DMS79 treated with DMSO at 0.1 percent for 48 hours (cell line): ENCODE results near the gene C1orf105.
"Not testable (repeated sequence)": the region's sequence is repeated elsewhere in the genome, so short reads cannot be mapped to it uniquely, and the experiment has no call there.

Experiments used
- DNase-seq: peaks from one replicate; lab custom pipeline; 2025; lab: John Stamatoyannopoulos, UW

Gene C1orf105, protein sequence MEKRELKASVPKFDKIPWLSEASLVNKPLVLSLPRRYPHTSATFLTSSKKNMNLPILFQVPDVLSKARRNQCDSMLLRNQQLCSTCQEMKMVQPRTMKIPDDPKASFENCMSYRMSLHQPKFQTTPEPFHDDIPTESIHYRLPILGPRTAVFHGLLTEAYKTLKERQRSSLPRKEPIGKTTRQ

DNA sequence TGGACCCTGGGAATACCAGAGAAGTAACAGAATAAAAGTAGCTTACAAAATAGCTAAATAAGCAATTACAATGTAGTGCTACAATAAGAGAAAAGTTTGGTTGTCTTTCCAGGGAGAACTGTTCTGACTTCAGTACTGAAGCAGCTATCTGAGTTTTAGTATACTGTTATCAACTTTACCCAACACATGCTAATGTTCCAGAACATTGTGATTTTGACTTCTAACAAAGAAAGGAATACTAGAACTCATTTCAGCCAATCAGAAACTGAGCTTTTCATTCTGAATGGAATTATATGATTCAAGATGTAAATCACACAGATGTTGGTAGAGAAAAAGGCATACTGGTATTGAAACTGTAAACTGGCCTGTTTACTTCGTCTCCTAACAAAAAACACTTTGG, at the start of gene C1orf105:
TSS of gene C1orf105 (plus strand) at position 301 of the 400 bp plus-strand sequence. CDS start 201 bp downstream, outside the sequence.
- no peak for DNase-seq

DNA sequence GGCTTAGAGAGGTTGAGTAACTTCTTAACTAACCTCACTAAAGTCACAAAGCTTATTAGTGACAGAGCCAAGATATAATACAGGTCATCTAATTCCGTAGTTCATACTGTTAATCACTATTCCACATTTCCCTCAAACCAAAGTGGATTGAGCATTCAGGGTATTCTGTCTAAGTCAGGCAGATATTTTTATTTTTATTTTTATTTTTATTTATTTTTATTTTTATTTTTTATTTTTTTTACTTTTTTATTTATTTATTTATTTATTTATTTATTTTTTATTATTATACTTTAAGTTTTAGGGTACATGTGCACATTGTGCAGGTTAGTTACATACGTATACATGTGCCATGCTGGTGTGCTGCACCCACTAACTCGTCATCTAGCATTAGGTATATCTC, 48.8 kb upstream of the C1orf105 start:
- DNase-seq = not testable (repeated sequence)

DNA sequence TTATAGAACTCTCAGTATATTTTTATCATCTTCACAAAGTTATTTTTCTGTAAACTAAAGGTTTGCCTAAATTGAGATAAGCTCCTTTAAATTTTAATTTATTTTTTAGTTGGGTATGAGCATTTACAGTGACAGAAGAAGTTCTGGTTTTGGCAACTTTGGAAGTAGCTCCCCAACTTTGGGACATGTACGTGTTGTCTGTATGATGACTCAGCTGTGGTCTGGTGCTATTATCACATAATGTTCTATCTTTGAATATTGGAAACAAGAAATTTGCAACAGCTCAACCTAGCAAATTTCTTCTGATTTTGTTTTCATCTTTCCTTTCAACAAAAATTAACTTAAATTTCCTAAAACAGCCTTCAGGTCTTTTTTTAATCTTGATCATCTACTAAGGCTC, 46.6 kb upstream of the C1orf105 start:
- DNase-seq = no peak

DNA sequence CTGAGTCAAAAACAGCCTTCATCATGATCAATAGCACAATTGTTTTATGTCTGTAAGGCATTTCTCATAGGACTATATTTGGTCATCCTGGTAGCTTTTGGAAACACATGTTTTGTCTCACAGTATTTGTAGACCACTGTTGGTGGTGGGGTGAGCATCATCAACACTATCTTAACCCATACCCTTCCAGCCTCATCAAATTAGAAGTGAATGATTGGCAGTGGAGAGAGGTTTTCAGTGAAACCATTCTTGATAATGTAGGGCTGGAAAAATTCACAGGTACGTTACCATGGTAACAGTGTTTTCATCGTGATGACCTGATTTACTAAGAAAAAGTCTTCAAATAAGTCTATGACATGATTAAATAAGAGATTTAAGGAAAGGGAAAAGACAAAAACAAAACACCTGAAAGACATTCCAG, 45.3 kb upstream of the C1orf105 start:
- no peak for DNase-seq

DNA sequence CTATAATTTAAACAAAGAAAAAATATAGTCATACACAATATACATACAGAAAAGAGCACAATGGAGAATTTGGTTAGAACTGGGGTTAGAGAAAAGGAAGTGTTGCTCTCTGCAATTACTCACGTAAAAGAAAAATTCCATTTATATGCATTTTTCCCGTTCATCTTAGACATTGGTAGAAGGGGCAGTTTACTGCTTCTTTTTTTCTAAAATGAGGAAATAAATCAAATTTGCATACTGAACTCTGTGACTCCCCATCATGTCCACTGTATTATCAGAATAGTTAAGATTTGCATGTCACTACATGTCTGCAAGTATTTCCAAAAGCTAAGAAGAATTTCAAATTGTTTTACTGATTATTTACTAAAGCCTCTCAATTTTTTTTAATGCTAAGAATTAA, 44.1 kb upstream of the C1orf105 start:
- no peak for DNase-seq

DNA sequence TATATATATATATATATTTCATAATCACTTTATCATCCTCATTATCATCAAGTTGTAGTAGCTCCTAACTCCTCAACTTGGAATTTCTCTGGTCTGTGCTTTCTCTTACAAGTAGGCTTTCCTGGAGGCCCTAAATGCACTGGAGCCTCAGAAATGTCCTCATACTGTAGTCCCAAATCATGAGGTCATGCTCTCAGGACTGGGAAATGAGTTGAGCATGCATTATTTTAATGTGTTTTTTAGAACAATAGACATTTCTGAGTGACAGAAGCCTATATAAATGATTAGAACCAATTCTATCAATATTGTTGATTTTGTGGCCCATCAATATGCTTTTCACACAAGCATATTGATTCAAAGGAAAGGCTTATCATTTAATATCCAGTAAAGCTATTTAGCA, 42.9 kb upstream of the C1orf105 start:
- DNase-seq = no peak

DNA sequence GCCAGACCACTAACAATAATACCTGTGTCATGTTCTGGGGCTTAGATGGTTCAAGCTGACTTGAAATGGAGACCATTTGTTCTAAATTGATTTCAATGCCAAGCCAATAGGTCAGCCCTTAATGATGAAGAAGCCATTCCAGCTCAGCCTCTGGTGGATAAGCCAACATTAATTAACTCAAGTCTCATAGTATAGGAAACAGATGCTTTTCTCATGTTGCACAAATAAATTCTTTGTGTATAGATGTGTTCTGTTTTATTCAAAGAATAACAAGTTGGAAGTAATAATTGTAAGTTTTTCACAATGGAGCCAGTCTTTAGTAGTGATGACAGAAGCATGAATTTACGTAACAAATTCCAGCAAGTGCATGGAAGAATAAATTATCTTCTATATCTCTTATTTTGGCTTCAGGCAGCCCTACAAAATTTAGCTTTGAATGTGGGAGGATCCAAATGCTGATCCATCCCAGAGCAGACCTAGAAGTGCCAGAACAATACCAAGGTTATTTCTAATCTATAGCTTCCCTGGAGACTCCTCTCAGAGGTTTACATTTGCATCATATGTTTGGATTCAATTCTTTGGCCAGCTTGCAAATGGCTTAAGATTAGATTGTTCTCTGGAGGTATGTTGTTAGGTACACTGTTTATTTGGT, 42.2 kb upstream of the C1orf105 start:
- DNase-seq = no peak

DNA sequence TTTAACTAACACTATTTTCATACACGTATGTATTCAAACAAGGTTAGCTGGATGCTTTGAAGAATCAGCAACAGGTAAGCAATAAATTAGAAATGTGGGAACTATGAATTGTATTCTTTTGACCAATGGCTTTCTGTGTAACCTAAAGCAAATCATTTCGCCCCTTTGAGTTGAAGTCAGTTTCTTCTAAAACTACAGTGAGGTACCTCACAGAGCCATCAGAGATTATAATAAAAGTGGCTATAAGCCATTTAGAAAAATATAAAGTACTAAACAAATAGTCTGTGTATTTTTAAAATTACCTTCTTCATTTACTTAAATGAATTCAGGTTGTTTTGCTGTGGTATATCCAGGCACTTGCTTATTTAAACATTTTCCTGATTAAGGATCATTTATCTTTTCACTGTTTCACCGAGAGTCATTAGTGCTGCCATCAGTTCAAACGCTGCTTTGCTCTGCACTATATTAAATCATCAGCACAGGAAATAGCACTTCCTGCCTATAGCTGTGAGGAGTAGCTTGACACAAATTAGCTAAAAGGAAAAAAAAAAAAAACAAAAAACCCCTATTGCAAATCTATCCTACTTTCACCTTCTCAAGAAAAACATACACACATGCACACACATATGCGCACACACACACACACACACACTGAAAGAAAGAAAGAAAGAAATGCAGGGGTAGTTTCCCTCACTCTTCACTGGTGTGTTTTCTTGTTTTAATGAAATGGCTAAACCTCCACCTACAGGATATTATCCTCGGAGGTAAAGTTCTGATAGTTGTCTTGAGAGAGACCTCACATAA, 39.8 kb upstream of the C1orf105 start:
- DNase-seq = no peak

DNA sequence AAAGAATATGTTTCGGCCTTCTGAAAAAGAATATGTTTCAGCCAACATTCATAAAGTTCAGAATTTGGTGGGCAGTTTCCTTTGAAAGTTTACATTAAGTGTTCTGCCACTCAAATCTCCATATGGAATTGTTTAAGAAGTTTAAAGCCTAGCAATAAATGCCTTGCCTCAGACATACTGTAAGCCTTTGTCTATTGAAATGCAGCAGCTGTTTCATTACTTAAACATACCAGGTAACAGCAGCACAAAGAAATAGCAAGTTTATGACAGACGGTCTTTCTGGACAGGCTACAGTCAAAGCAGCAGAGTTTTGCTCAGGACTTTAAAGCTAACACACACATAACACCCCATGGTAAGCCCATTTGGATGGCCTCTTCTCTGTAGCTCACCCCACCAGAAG, 38.5 kb upstream of the C1orf105 start:
- DNase-seq = no peak

DNA sequence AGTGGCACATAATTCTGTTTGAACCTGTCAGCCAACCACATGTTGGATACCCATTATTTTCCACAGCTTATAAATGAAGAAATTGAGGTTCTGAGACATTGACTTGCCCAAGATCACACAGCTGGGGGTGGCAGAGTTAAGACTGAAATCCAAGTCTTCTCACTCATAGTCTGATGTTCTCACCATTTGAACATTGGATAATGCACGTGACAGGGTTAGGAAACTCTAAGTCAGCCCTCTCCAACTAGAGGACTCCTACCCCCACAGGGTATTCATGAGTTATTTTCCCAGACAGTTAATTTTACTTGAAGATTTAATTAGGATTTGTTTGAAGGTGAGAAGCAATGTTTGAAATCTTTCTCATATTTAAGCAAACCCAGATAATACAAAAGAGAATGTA, 38.1 kb upstream of the C1orf105 start:
- DNase-seq = no peak

DNA sequence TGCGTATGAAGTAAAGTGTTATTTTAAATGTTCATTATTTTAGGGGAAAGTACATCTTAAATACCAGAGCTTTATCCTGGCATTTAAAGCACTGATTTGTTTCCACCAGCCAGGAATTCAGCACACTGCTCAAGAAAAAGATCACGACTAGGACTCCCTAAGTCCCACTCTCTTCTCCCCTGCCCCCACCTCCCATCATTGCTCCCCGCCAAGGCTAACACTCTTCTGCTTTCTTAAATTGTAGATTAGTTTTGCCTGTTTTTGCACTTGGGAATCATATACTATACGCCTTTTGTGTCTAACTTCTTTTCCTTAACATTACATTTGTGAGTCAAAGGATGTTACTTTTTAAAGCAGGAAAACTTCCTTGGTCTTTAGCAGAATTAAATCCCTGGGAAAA, 37.5 kb upstream of the C1orf105 start:
- DNase-seq = no peak

DNA sequence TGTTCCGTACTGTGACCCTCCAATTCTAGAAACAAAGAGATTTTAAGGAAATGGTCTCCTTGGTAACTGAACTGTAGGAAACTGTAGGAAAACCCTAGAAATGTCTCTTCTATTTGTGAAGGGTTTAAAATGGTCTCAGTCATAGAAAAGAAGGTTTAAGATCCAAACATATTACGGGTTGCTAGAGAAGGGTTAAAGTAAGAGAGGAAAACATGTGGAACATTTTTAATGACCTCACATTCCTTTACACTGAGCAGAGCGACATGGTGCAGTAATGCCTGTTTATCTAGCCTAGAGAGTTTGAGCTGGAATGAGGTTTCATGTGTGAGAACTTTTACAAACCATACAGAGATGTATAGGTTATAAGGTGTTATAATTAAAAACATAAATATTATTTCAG, 36.9 kb upstream of the C1orf105 start:
- no peak for DNase-seq

DNA sequence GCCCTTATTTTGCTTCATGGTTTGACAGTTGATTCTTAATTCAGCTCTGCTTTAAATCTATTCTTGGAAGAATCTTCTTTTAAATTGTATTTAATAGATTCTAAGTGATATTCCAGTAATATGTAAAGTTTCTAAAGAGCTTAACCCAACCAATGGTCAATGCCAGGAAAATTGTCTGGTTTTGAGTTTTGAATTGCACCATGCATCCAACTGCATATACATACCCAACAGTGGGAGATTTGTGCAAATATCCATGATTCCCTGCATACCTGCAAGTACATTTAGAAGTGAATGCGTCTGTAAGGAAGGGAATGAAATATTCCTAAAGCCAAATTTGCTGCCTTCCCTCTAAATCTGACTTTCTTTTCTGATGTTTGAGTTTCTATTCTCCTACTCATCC, 35.8 kb upstream of the C1orf105 start:
- DNase-seq = no peak

DNA sequence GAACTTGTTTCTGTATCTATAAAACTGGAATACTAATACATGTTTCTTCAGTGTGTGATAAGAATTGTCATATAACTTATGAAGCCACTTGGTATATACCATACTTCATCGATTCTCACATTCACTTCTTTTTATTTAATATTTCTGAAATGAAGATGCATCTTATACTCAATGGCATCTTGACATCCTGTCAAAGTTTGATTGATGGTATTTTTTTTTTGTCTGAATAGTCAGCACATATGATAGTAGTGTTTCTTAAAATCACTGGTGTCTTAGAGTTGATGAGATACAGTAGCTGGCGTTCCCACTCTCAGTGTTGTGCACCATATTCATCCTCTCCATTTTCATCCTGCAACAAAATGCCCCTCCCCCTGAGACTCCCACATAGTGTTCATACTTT, 34.4 kb upstream of the C1orf105 start:
- no peak for DNase-seq

DNA sequence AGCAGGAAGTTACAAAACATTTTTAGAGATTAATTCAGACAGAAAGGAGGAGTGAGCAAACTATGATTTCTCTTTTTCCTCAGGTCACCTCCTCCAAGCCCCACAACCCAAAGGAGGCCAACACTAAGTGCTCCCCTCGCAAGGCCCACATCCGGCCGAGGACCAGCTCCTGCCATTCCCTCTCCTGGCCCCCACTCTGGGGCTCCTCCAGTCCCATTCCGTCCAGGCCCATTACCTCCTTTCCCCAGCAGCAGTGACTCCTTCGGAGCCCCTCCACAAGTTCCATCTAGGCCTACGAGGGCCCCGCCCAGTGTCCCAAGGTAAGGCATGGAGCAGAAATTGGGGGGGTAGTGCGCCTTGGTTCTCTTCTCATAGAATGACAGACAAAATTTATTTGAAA, 32.0 kb upstream of the C1orf105 start:
- DNase-seq = no peak

DNA sequence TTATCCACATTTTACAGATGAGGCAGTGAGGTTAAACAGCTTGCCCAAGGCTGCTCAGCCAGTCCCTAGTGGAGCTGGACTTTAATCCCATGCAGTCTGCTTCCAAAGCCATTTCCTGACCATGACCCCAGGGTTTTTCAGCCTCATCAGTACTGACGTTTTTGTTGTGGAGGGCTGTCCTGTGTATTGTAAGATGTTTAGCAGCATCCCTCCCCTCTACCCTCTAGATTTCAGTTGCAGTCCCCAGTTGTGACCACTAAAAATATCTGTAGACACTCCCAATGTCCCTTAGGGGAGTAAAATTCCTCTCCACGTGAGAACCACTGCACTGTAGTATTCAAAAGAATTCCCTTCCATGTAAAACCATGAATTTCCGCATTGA, 30.2 kb upstream of the C1orf105 start:
- no peak for DNase-seq

DNA sequence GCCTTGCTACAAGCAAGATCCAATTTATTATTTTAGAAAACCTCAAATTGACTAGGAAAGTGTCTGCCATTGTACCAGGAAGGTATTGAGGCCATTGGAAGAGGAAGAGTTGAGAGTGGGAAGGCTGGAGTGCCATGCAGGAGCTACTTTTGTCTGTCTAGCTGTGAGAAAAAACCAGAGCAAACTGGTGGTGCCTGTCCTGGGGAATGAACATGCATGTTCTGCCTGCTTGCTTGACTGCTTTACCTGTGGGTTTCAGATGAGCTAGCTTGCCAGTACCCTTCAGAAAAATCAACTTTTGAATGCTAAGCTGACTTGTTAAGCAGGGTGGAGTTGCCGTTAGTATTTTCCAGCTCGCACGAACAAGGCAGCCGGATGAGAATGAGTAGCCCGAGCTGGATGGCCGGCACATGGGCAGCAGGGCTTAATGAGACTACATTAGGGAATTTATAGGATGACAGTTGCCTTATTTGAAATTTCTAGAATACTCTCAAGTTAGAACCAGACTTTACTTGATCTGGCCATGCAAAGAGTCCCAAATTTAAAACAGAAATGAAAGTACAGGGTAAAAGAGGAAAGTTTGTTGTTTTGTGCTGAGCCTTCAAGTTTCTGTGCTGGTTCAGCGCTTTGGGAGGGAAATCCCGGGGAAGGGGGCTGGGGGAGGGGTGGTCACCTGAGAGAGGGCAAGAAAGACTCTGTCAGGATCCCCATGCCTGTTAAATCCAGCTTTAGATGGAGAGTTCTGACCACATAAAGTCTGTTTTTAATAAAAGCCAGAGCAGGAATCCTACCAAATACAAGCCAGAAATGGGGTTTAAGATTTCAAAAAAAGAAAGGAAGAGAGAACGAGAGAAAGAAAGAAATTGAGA, 29.6 kb upstream of the C1orf105 start:
- DNase-seq = no peak

DNA sequence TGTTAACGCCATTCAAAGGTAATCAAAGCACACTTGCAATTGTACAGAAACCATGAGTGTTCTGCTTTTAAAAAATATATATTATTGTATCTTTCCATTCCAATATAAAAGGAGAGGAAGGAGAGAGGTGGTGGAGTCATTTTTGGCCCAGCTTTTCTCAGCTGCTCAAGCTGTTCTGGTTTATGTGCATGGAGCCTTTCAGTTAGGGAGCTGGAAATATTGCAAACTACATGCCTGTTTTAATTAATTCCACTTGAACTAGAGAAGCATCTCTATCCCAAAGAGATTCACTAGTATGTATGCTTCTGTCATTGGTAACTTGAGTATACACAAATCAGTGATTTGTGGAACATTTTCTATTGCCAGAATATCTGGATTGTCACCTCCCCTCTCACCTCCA, 28.5 kb upstream of the C1orf105 start:
- no peak for DNase-seq

DNA sequence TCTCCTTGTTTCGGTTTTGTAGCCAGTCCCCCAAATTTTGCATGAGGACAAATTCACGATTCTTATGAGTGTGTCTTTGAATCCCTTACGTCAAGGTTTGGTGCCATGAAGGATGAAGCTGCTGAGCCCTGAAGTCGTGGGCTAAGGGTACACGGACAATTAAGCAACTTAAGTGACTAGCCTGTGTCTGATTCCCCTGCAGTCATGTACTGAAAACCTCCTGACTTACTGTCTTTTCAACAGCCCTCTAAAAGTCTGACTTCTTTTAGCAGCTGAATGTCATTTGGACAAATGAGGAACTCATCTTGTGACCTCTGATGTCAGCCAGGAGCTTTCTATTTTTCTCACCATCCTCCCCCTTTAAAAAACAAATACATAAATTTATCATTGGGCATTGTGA, 27.1 kb upstream of the C1orf105 start:
- DNase-seq = no peak

DNA sequence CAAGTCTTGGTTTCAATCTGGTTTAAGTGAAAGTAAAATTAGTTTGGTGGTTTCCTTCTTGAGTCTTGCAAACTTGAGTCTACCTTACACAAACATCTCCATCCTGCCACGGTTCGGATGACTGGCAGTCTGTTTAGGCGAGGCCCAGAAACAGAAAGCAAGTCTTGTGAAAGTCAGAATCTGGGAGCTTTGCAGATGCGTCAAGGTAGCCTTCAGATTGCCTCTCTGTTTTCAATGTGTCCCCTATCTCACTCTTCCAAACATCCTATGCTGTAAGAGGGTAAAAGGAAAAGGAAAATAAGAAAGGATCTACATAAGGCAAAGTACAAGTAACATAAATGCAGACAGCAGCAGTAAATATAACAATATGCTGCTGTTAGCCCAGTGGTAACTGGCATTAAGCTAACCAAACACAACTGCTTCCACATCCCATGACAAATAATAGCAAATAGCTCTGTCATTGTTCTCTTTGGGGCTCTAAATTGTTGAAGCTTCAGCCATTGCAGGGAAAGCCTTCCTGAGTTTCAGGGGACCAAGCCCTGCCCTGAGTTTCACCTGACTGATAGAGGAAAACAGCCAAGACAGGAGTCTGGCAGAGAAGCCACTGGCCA, 26.2 kb upstream of the C1orf105 start:
- no peak for DNase-seq

DNA sequence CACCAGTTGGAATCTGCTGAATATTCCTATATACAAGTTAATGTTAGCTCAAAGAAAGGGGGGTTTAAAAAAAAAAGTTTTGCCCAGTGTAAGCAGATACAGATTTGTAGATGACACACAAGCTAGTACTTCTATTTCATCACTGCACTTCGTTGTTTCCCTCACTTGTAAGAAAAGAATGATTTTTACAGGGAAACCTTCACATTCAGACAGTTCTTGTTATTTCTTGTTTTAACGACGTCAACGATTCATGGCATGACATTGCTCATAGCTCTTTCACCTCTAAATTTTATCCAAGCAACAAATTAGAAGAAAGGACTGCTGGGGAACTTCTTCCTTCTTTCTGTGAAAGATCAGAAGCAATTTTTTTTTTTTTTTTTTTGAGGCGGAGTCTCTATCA, 25.7 kb upstream of the C1orf105 start:
- no peak for DNase-seq

DNA sequence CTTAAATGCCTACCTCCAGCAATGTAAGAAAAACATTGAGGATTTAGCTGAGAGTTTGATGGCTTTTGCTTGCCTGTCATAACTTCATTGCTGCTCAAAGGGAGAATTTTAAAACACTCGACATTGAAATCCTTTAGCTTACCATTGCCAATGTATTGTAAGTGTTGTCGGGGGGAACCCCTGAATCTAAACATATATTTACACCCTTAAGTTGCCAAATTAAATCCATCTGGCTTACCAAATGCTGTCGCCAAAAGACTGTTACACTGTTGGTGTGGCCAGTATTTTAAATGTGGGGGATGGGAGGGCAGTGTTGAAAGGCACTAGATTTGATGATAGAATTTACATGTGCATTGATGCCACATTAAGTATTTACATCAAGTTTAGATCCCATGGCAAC, 24.9 kb upstream of the C1orf105 start:
- DNase-seq = no peak
